ENCODE data around the gene YJU2.

GRCh38 chr19:4234142-4234861 is 12.6 kb upstream of the YJU2 start:
- no peak for TF ChIP-seq CTCF (conservative IDR thresholded peaks at IDR 0.05)
- no peak for TF ChIP-seq EZH2 (IDR thresholded peaks at IDR 0.05; ENCODE audit: low read depth)

Data from PC-9 (cell line).